OCI-LY3 (cell line): Measurements from ENCODE around the gene PARD3B.

Source experiments
- CTCF ChIP-seq: fragments of 200-600, 300-600 bp; sonication (generic); IDR thresholded peaks from 2 replicates; pipeline ENCODE4 v1.5.1; 2014; ENCODE audit warnings: antibody characterized with exemption, low read length, low read depth
- EZH2phosphoT487 ChIP-seq: fragments of 200-600 bp; shearing (Covaris generic); IDR thresholded peaks from 2 replicates; pipeline ENCODE4 v1.6.1; 2018; ENCODE audit warnings: antibody characterized with exemption, mixed run types, low read depth

DNA sequence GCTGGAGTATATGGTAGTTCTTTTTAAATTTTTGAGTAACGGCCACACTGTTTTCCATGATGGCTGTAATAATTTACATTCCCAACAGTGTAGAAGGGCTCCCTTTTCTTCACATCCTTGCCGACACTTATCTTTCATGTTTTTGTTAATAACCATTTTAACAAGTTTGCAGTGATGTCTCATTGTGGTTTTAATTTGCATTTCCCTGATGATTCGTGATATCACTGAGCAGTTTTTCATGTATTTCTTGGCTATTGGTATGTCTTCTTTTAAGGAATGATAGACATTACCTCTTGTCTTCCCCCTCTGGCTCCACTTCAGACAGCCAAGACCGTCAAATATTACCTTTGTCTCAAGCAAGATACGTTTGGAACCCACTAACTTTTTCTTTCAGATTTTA is 765.9 kb downstream of the PARD3B start:
- no peak for TF ChIP-seq CTCF
- no peak for TF ChIP-seq EZH2phosphoT487
